ENCODE data around the gene KCNG4. TPM values are rescaled to one million over a fixed set of nuclear protein-coding genes. Genes with fewer than 3 reads are reported as not detected.

Gene KCNG4
- total RNA-seq, 2 experiments from 2014 or later, result not detected

- Histone ChIP-seq H3K36me3 (ENCODE audit: insufficient read depth, low read length) (no peaks in the 10 kb centered on the region), H3K27ac (ENCODE audit: low read depth in 1 of 2, low read length in 2 of 2) (no peak overlapping the region), H3K27me3 (ENCODE audit: control insufficient read depth in 1 of 2, insufficient read depth in 2 of 2, low read length in 2 of 2) (peaks cover 2 to 3% of the 10 kb centered on the region in 2 experiments), H3K9me3 (ENCODE audit: control insufficient read depth in 1 of 2, insufficient read depth in 1 of 2, low read length in 2 of 2) (no peaks in the 10 kb centered on the region), H3K4me3 (ENCODE audit: low read length) (no peak overlapping the region), H3K4me1 (ENCODE audit: insufficient read depth, low read length) (no peaks in the 10 kb centered on the region)
- POLR2A ChIA-PET, result no interaction called here
- DNase-seq (no peak), ATAC-seq (ENCODE audit: poor library complexity) (no peak)
- CTCF ChIA-PET, result no interaction called here
- no peak overlapping the region for H3K4me3 Mint-ChIP-seq
- no peak overlapping the region for H3K27ac Mint-ChIP-seq
- TF ChIP-seq CTCF (IDR thresholded peaks at IDR 0.05), result no peak
- no peaks in the 10 kb centered on the region for H3K4me1 Mint-ChIP-seq (ENCODE audit: low read depth)
- H3K27me3 Mint-ChIP-seq, result peaks cover 40% of the 10 kb centered on the region
- no peaks in the 10 kb centered on the region for H3K9me3 Mint-ChIP-seq
- intact Hi-C loops (cut with DNase I, micrococcal nuclease), result no loop called here
- no peaks in the 10 kb centered on the region for H3K36me3 Mint-ChIP-seq (ENCODE audit: low read depth)
Observed at GRCh38 chr16:84245956-84246678, 6.3 kb upstream of the KCNG4 start.

- Mint-ChIP-seq H3K4me3 (no peak overlapping the region), H3K9me3 (no peaks in the 10 kb centered on the region), H3K4me1 (ENCODE audit: low read depth) (no peaks in the 10 kb centered on the region), H3K36me3 (ENCODE audit: low read depth) (no peaks in the 10 kb centered on the region), H3K27ac (no peak overlapping the region), H3K27me3 (peaks cover 38% of the 10 kb centered on the region)
- no peaks in the 10 kb centered on the region for H3K36me3 ChIP-seq (ENCODE audit: insufficient read depth, low read length)
- no peak overlapping the region for H3K4me3 ChIP-seq (ENCODE audit: low read length)
- H3K27me3 ChIP-seq (ENCODE audit: control insufficient read depth in 1 of 2, insufficient read depth in 2 of 2, low read length in 2 of 2), result peaks cover 2 to 9% of the 10 kb centered on the region in 2 experiments
- TF ChIP-seq CTCF (IDR thresholded peaks at IDR 0.05), result no peak
- H3K4me1 ChIP-seq (ENCODE audit: insufficient read depth, low read length), result no peaks in the 10 kb centered on the region
- no peak for DNase-seq
- no peaks in the 10 kb centered on the region for H3K9me3 ChIP-seq (ENCODE audit: control insufficient read depth in 1 of 2, insufficient read depth in 1 of 2, low read length in 2 of 2)
- ChIA-PET POLR2A (no interaction called here), CTCF (no interaction called here)
- intact Hi-C loops (cut with DNase I, micrococcal nuclease), result no loop called here
- ATAC-seq (ENCODE audit: poor library complexity), result no peak
- H3K27ac ChIP-seq (ENCODE audit: low read depth in 1 of 2, low read length in 2 of 2), result no peak overlapping the region
Observed at GRCh38 chr16:84244728-84245127, 4.9 kb upstream of the KCNG4 start.

- intact Hi-C loops (cut with DNase I, micrococcal nuclease), result no loop called here
- Mint-ChIP-seq H3K4me1 (ENCODE audit: low read depth) (no peaks in the 10 kb centered on the region), H3K4me3 (no peak overlapping the region), H3K27me3 (peaks cover 43% of the 10 kb centered on the region), H3K27ac (no peak overlapping the region), H3K36me3 (ENCODE audit: low read depth) (no peaks in the 10 kb centered on the region), H3K9me3 (no peaks in the 10 kb centered on the region)
- ChIA-PET POLR2A (no interaction called here), CTCF (no interaction called here)
- Histone ChIP-seq H3K4me3 (ENCODE audit: low read length) (no peak overlapping the region), H3K27me3 (ENCODE audit: control insufficient read depth in 1 of 2, insufficient read depth in 2 of 2, low read length in 2 of 2) (peaks cover 2 to 7% of the 10 kb centered on the region in 2 experiments), H3K4me1 (ENCODE audit: insufficient read depth, low read length) (no peaks in the 10 kb centered on the region), H3K36me3 (ENCODE audit: insufficient read depth, low read length) (no peaks in the 10 kb centered on the region), H3K27ac (ENCODE audit: low read depth in 1 of 2, low read length in 2 of 2) (no peak overlapping the region), H3K9me3 (ENCODE audit: control insufficient read depth in 1 of 2, insufficient read depth in 1 of 2, low read length in 2 of 2) (no peaks in the 10 kb centered on the region)
- DNase-seq (no peak), ATAC-seq (ENCODE audit: poor library complexity) (no peak)
- TF ChIP-seq CTCF (IDR thresholded peaks at IDR 0.05), result no peak
Observed at GRCh38 chr16:84243732-84244131, 3.9 kb upstream of the KCNG4 start.
